GM12873 (cell line): ENCODE data around the gene CD109.

Experiments
- CTCF ChIP-seq: IDR thresholded peaks from 2 replicates; pipeline ENCODE4 v1.5.1; 2012; ENCODE audit warnings: low read depth, mild to moderate bottlenecking, moderate library complexity, low read length, control low read depth; ENCODE audit not compliant: insufficient read depth; ENCODE audit errors: missing control alignments

CD109 gene

GRCh38 chr6:73706971-73707370 lies 11.0 kb downstream of the CD109 start:
- TF ChIP-seq CTCF: no peak

DNA sequence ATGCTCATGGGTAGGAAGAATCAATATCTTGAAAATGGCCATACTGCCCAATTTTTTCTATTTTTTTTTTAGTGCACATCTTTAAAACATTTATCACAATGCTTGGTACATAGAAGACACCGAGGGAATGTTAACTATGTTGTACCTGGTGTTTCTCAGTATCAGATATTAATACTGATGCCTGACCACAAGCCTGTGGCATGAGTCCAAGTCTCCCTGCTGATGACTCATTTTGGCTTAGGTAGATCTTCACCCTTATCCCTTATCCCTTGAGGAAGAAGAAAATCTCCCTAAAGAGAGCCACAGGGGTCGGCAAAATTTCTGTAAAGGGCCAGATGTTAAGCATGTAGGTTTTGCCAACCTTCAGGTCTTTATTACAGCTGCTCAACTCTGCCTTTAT lies 14.5 kb downstream of the CD109 start:
- TF ChIP-seq CTCF: no peak

- TF ChIP-seq CTCF: no peak
Measured at GRCh38 chr6:73710948-73711347, 14.9 kb downstream of the CD109 start.

DNA sequence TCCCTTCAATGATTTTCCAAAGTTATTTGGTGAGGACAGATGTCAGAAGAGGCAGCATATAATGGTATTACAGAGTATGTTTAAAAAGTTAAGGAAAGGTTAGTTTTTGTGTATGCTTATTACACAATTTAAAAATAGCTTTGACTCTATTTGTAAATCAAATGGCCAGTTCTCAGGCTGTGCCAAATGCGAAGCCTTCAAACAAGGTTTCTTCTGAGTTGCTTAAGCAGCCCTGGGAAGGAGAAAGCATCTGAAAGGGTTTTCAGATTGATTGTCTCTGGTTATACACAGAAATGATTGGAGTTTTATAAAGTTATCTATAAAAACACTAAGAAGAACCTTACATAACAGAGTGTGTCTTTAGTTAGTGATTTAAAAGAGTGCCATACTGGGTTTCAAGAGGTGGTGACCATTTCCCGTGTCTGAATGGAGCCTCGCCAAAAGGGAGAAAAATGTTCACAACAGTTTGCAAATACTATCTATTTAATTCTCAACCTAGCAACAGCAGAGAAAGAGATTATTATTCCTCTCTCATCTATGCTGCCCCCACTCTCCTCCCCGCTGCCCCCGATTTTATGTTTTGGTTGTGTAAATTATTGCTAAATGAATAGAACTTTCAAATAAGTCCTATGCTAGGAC lies 16.7 kb downstream of the CD109 start:
- TF ChIP-seq CTCF: no peak

- no peak for TF ChIP-seq CTCF
Measured at GRCh38 chr6:73713426-73714147, 17.6 kb downstream of the CD109 start.

DNA sequence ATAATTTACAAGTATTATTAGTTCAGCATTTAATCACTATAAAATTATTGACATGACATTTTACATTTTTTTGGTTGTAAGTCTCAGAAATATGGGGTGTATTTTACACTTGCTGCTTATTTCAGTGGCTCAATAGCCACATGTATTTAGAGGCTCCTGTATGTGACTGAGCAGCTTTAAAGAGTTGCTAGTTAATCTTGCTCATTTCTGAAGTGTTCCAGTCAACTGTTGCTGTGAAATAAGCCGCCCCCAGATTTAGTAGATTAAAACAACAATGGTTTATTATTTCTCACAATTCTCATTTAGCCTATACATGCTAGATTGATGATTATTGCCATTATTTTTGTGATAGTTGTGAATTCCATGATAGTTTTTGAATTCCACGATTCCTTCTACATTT lies 23.0 kb downstream of the CD109 start:
- TF ChIP-seq CTCF: no peak

DNA sequence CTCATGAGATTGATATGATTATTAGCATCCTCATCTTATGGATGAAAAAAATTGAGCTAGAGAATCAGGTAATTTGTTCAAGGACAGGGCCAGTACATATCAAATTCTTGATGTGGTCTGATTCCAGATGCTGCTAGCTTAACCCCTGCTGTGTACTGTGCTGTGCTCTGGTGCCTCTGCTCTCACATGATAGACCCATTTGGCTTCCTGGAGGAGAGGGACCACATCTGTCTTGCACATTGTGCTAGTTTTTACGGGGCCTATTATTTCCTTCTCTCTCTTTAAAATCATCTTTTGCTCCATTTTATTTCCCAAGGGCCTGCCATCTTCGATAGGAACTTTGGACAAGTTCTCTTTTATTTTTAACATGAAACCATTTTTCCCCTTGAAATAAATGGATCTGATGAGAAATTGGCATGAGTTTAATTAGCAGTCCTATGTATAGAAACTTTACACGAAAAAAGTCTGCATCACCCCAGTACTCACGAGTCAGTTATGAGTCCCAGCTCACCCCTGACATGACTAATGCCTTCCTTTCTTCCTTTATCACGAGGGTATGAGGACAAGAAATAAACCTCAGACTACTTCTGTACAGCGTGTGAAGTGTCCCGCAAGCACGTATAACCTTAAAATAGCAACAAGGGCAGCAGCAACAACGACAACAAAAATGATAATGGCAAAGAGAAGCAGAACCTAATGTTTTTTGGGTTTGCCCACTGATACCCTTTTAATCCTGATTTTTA lies 26.5 kb downstream of the CD109 start:
- TF ChIP-seq CTCF: no peak
